ENCODE data around the gene ST6GALNAC3.
"Not testable (repeated sequence)": the region's sequence is repeated elsewhere in the genome, so short reads cannot be mapped to it uniquely, and the experiment has no call there.

ST6GALNAC3 gene

DNA sequence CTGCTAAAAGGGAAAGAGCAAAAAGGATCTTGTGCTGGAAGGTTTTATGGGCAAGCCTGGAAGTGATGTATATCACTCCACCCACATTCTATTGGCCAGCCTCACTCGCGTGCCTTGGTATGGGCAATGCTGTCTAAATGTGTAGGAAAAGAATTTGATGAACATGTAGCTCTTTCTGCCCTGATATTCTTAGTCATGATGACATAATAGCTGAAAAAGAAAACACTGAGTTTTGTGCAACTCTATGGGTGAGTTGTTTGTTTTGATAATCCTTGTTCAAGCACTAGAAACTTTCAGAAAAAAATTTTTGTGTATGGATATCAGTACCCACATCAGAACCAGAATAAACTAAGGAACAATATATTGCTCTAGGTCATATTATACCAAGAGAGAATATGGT is 561.2 kb downstream of the ST6GALNAC3 start:
- Histone ChIP-seq H3K36me3 (ENCODE audit: insufficient read depth, low read length) (no peaks in the 10 kb centered on the region), H3K4me1 (ENCODE audit: control insufficient read depth, insufficient read depth, low read length) (peaks cover 5% of the 10 kb centered on the region), H3K4me2 (ENCODE audit: low read length) (no peak overlapping the region), H3K4me3 (ENCODE audit: low read length) (no peak overlapping the region), H3K9ac (ENCODE audit: low read depth, low read length) (no peak overlapping the region), H3K9me3 (replicated peaks; ENCODE audit: low read length) (no peaks in the 10 kb centered on the region), H3K27me3 (ENCODE audit: control insufficient read depth, insufficient read depth, low read length) (no peaks in the 10 kb centered on the region)

GRCh38 chr1:76639181-76639580 is 564.6 kb downstream of the ST6GALNAC3 start:
- Histone ChIP-seq H3K36me3 (ENCODE audit: insufficient read depth, low read length) (no peaks in the 10 kb centered on the region), H3K4me3 (ENCODE audit: low read length) (no peak overlapping the region), H3K9me3 (replicated peaks; ENCODE audit: low read length) (no peaks in the 10 kb centered on the region), H3K4me1 (ENCODE audit: control insufficient read depth, insufficient read depth, low read length) (peaks cover 5% of the 10 kb centered on the region), H3K27me3 (ENCODE audit: control insufficient read depth, insufficient read depth, low read length) (no peaks in the 10 kb centered on the region), H3K9ac (ENCODE audit: low read depth, low read length) (no peak overlapping the region), H3K4me2 (ENCODE audit: low read length) (no peak overlapping the region)

DNA sequence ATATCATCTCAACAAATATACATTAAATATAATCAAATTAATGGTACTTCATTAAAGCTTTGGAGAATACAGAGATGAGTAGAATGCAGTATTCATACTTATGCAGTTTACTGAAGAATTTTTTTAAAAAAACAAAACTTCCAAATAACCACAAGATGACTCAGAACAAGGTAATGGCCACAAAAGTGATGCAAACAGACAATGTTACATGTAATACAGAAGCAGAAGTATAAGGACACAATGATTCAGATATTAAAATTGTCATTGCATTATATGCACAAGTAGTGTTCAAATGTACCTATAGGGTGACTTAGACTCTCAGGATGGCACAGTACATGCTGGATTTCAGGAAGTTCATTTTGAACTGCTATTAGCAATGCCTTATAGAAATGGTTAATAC is 565.5 kb downstream of the ST6GALNAC3 start:
- Histone ChIP-seq H3K36me3 (ENCODE audit: insufficient read depth, low read length) (no peaks in the 10 kb centered on the region), H3K27me3 (ENCODE audit: control insufficient read depth, insufficient read depth, low read length) (no peaks in the 10 kb centered on the region), H3K4me2 (ENCODE audit: low read length) (no peak overlapping the region)

DNA sequence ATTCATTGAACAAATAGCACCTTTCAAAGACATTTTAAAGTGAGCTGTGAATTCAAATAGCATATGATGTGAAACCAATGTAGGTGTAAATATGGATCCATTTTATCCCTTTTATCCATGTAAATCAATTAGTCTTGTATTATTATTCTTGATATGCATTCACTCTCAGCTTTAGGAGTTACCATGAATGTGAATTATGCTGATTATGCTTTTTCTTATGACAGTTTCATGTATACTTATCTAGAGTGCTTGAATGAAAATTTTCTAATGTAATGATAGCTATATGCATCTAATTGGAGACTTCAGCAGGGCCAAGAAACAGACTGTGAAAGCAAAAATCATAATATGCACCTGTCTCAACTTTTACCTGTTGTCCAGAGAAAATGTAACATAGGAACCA is 566.2 kb downstream of the ST6GALNAC3 start:
- no peak overlapping the region for H3K4me3 ChIP-seq (ENCODE audit: low read length)
- H3K4me1 ChIP-seq (ENCODE audit: control insufficient read depth, insufficient read depth, low read length) = peaks cover 5% of the 10 kb centered on the region
- H3K9me3 ChIP-seq (replicated peaks; ENCODE audit: low read length) = no peaks in the 10 kb centered on the region
- H3K9ac ChIP-seq (ENCODE audit: low read depth, low read length) = no peak overlapping the region
- no peak overlapping the region for H3K4me2 ChIP-seq (ENCODE audit: low read length)
- peaks cover 3% of the 10 kb centered on the region for H3K27me3 ChIP-seq (ENCODE audit: control insufficient read depth, insufficient read depth, low read length)
- H3K36me3 ChIP-seq (ENCODE audit: insufficient read depth, low read length) = no peaks in the 10 kb centered on the region

More for the DNA sequence above, 565.5 kb downstream of the ST6GALNAC3 start:
- Histone ChIP-seq H3K4me1 (ENCODE audit: control insufficient read depth, insufficient read depth, low read length) (peaks cover 5% of the 10 kb centered on the region), H3K4me3 (ENCODE audit: low read length) (no peak overlapping the region), H3K9me3 (replicated peaks; ENCODE audit: low read length) (no peaks in the 10 kb centered on the region), H3K9ac (ENCODE audit: low read depth, low read length) (no peak overlapping the region)

DNA sequence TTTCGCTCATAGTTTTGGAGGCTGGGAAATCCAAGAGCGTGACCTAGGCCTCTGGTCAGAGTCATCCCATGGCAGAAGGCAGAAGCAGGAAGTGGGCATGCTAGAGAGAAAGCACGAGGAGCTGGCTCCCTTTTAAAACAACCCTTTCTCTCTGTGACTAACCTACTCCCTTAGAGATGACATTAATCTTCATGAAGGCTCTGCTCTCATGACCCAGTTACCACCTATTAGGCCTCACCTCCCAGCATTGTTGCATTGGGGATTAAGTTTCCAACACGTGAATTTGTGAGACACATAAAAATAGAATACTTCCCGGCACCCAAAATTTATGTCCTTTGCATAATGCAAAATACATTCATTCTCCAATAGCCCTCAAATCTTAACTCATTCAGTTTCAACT is 569.6 kb downstream of the ST6GALNAC3 start:
- Histone ChIP-seq H3K9ac (ENCODE audit: low read depth, low read length) (no peak overlapping the region), H3K4me2 (ENCODE audit: low read length) (no peak overlapping the region)

GRCh38 chr1:76652860-76653259 is 578.3 kb downstream of the ST6GALNAC3 start:
- not testable (repeated sequence) for H3K4me3 ChIP-seq (ENCODE audit: low read length); H3K36me3 ChIP-seq (ENCODE audit: insufficient read depth, low read length); H3K27me3 ChIP-seq (ENCODE audit: control insufficient read depth, insufficient read depth, low read length); H3K9ac ChIP-seq (ENCODE audit: low read depth, low read length); H3K4me2 ChIP-seq (ENCODE audit: low read length); H3K9me3 ChIP-seq (replicated peaks; ENCODE audit: low read length); H3K4me1 ChIP-seq (ENCODE audit: control insufficient read depth, insufficient read depth, low read length)

More for the DNA sequence above, 569.6 kb downstream of the ST6GALNAC3 start:
- H3K27me3 ChIP-seq (ENCODE audit: control insufficient read depth, insufficient read depth, low read length) = peaks cover 8% of the 10 kb centered on the region
- H3K4me3 ChIP-seq (ENCODE audit: low read length) = no peak overlapping the region
- no peaks in the 10 kb centered on the region for H3K36me3 ChIP-seq (ENCODE audit: insufficient read depth, low read length)
- no peaks in the 10 kb centered on the region for H3K4me1 ChIP-seq (ENCODE audit: control insufficient read depth, insufficient read depth, low read length)
- H3K9me3 ChIP-seq (replicated peaks; ENCODE audit: low read length) = no peaks in the 10 kb centered on the region

GRCh38 chr1:76657623-76658022 is 583.1 kb downstream of the ST6GALNAC3 start:
- no peak overlapping the region for H3K4me3 ChIP-seq (ENCODE audit: low read length)
- no peak overlapping the region for H3K9ac ChIP-seq (ENCODE audit: low read depth, low read length)
- peaks cover 14% of the 10 kb centered on the region for H3K27me3 ChIP-seq (ENCODE audit: control insufficient read depth, insufficient read depth, low read length)
- H3K9me3 ChIP-seq (replicated peaks; ENCODE audit: low read length) = no peaks in the 10 kb centered on the region
- H3K4me1 ChIP-seq (ENCODE audit: control insufficient read depth, insufficient read depth, low read length) = no peaks in the 10 kb centered on the region
- H3K4me2 ChIP-seq (ENCODE audit: low read length) = no peak overlapping the region
- no peaks in the 10 kb centered on the region for H3K36me3 ChIP-seq (ENCODE audit: insufficient read depth, low read length)

GRCh38 chr1:76659171-76659940 is 584.8 kb downstream of the ST6GALNAC3 start:
- no peak overlapping the region for H3K4me2 ChIP-seq (ENCODE audit: low read length)
- no peaks in the 10 kb centered on the region for H3K4me1 ChIP-seq (ENCODE audit: control insufficient read depth, insufficient read depth, low read length)
- H3K9me3 ChIP-seq (replicated peaks; ENCODE audit: low read length) = no peaks in the 10 kb centered on the region
- no peaks in the 10 kb centered on the region for H3K36me3 ChIP-seq (ENCODE audit: insufficient read depth, low read length)
- no peak overlapping the region for H3K4me3 ChIP-seq (ENCODE audit: low read length)
- no peak overlapping the region for H3K9ac ChIP-seq (ENCODE audit: low read depth, low read length)
- H3K27me3 ChIP-seq (ENCODE audit: control insufficient read depth, insufficient read depth, low read length) = peaks cover 17% of the 10 kb centered on the region

DNA sequence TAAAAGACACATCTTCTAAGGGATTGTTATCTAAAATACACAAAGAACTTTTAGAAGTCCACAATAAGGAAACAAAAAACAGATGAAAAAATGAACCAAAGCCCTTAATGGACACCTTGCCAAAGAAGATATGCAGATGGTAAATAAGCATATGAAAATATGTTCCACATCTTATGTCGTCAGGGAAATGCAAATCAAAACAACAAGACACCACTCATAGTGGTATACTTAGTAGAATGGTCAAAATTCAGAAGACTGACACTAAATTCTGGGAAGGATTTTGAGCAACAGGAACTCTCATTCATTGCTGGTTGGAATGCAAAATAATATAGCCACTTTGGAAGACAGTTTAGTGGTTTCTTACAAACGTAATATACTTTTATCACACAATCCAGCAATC is 587.0 kb downstream of the ST6GALNAC3 start:
- no peak overlapping the region for H3K9ac ChIP-seq (ENCODE audit: low read depth, low read length)
- no peaks in the 10 kb centered on the region for H3K36me3 ChIP-seq (ENCODE audit: insufficient read depth, low read length)
- no peak overlapping the region for H3K4me3 ChIP-seq (ENCODE audit: low read length)
- no peaks in the 10 kb centered on the region for H3K4me1 ChIP-seq (ENCODE audit: control insufficient read depth, insufficient read depth, low read length)
- no peaks in the 10 kb centered on the region for H3K9me3 ChIP-seq (replicated peaks; ENCODE audit: low read length)
- peaks cover 15% of the 10 kb centered on the region for H3K27me3 ChIP-seq (ENCODE audit: control insufficient read depth, insufficient read depth, low read length)
- H3K4me2 ChIP-seq (ENCODE audit: low read length) = no peak overlapping the region

GRCh38 chr1:76666499-76666898 is 592.0 kb downstream of the ST6GALNAC3 start:
- H3K9ac ChIP-seq (ENCODE audit: low read depth, low read length) = no peak overlapping the region
- no peak overlapping the region for H3K4me3 ChIP-seq (ENCODE audit: low read length)
- H3K4me2 ChIP-seq (ENCODE audit: low read length) = no peak overlapping the region
- H3K4me1 ChIP-seq (ENCODE audit: control insufficient read depth, insufficient read depth, low read length) = no peaks in the 10 kb centered on the region
- peaks cover 3% of the 10 kb centered on the region for H3K27me3 ChIP-seq (ENCODE audit: control insufficient read depth, insufficient read depth, low read length)
- H3K9me3 ChIP-seq (replicated peaks; ENCODE audit: low read length) = no peaks in the 10 kb centered on the region
- H3K36me3 ChIP-seq (ENCODE audit: insufficient read depth, low read length) = no peaks in the 10 kb centered on the region

- H3K27me3 ChIP-seq (ENCODE audit: control insufficient read depth, insufficient read depth, low read length) = no peaks in the 10 kb centered on the region
- no peak overlapping the region for H3K4me3 ChIP-seq (ENCODE audit: low read length)
- H3K36me3 ChIP-seq (ENCODE audit: insufficient read depth, low read length) = no peaks in the 10 kb centered on the region
- H3K4me1 ChIP-seq (ENCODE audit: control insufficient read depth, insufficient read depth, low read length) = no peaks in the 10 kb centered on the region
- no peak overlapping the region for H3K9ac ChIP-seq (ENCODE audit: low read depth, low read length)
- H3K9me3 ChIP-seq (replicated peaks; ENCODE audit: low read length) = no peaks in the 10 kb centered on the region
- no peak overlapping the region for H3K4me2 ChIP-seq (ENCODE audit: low read length)
Observed at GRCh38 chr1:76668046-76668445, 593.5 kb downstream of the ST6GALNAC3 start.

DNA sequence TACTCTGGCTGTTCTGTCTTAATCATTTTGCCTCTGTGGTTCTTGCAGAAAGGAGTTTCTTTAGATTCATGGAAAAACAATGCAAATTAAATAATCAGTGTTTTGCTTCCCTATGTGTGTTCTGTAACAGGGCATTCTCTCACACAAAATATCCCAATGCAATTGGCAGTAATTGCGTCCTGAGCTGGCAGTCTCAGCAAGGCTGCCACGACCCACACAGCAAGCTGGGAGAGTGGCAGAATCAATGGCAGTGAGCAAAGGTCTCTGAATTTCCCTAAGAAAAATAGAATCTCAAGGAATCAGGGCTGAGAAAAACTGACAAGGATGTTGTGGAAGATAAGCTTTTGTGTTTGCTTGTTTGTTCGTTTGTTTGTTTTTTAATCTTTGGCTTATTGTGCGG is 594.6 kb downstream of the ST6GALNAC3 start:
- no peak overlapping the region for H3K4me3 ChIP-seq (ENCODE audit: low read length)
- no peaks in the 10 kb centered on the region for H3K4me1 ChIP-seq (ENCODE audit: control insufficient read depth, insufficient read depth, low read length)
- no peaks in the 10 kb centered on the region for H3K9me3 ChIP-seq (replicated peaks; ENCODE audit: low read length)
- H3K9ac ChIP-seq (ENCODE audit: low read depth, low read length) = no peak overlapping the region
- no peak overlapping the region for H3K4me2 ChIP-seq (ENCODE audit: low read length)
- no peaks in the 10 kb centered on the region for H3K27me3 ChIP-seq (ENCODE audit: control insufficient read depth, insufficient read depth, low read length)
- H3K36me3 ChIP-seq (ENCODE audit: insufficient read depth, low read length) = no peaks in the 10 kb centered on the region
